NCI-H2029 treated with DMSO at 0.1 percent for 48 hours (cell line): Measurements from ENCODE around the gene PGC.

Experiments used
- DNase-seq: peaks from one replicate; lab custom pipeline; 2025; lab: John Stamatoyannopoulos, UW

The PGC gene

DNA sequence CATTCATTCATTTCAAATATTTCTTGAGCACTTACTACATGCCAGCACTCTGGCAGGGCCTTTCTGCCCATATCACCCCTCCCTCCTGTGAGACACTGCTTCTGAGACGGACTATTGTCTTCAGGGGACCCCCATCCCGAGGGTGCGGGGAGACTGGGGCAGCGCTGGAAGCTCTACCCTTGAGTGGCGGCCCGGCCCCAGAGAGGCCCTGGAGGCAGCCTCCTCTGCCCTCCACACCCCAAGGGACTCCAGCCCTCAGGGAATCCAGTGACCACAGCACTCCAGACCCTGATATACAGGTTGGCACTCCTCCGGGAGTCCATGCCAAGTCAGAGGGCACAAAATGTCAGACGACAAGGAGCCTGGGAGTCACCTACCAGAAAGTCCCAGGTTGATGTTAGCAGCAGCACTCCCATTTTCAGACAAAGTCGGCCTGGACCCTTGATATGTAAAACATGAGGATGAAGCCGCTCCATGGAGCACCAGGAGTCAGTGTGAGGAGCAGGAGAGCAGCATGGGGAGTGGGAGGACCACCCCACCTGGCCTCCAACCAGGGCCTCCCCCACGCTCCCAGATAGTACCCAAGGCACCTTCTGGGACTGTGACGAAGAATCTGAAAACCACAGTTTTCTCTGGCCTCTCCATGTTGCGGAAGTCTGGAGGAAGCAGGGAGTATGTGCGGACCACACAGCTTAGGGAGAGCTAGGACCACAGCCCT is 32.5 kb downstream of the PGC start:
- DNase-seq = no peak

DNA sequence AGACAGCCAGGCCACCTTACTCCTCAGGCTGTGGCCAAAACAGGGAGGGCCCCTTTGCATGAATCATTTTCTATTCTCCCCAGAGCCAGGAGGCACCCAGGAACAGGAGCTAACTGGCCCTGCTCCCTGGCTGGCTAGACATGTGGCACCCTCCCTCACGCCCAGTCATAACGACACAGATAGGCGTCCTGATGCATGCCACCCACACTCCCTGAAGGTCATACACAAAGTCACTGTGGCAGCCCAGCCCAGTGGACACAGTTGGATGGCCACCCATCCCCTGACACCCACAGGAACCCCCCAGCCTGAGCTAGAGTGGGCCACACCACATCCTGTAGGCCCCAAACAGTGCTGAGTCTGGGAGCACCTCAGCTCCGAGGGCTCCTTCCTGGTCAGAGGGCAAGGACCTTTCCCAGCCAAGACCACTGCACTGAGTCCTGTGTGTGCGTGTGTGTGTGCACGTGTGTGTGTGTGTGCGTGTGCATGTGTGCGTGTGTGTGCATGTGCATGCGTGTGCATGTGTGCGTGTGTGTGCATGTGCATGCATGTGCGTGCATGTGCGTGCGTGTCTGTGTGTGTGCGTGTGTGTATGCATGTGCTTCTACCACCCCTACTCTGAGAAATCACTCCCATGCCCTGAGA is 33.4 kb downstream of the PGC start:
- no peak for DNase-seq

DNA sequence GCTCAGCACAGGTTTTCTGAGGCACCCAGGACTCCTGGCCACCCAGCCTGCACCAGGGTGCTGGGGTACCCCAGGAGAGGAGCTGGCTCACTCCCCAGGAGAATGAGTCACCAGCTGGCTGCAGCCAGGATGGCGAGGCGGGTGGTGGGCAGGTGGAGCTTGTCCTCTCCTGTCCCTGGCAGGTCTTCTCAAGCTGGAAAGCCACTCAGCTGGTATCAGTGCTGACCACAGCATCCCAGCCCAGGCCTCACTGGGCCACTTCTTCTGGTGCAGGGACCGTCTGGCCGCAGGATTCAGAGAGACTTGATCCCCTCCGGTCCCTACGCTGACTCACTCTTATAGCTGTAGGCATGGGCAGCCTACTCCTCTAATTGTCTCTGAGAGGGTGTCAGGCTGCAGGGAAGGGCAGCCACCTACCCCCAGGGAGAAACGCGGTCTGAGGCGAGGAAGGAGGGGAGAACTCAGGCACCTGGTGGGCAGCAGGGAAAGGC is 34.0 kb downstream of the PGC start:
- peak; percentile 44 for DNase-seq

- peak; percentile 72 for DNase-seq
Measured at GRCh38 chr6:41712651-41713103, 34.5 kb downstream of the PGC start.

DNA sequence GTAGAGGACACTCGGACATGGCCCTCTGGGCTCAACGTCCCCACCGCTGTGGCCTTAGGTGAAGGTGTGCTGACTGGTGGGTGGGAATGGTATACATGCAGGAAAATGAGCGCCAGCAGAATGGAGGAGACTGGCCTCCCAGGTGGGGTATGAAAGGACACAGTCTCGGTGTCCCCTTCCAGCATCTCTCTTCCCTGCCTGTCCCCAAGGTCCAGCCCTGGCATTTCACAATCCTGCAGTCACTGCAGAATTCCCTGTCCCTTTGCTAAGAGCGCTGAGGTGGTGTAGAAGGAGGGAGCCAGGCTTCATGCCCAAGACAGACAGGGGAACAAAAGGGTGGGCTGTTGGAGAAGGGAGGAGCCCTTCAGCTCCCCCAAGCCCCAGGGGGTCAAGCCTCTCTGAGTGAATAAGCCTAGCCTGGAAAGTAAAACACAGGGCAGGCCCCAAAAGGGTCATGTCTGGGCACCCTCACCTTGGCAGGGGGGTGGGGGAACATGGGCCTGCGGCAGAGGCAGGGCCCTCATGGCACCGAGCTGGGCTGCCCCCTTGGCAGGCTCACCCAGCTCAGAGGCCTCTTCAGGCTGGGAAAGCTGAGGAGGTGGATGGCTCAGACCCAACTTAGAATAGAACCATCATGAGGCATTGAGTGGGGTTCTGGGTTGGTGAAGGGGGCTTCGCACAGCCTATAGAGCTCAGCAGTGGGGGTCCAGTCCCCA is 35.7 kb downstream of the PGC start:
- DNase-seq = no peak

DNA sequence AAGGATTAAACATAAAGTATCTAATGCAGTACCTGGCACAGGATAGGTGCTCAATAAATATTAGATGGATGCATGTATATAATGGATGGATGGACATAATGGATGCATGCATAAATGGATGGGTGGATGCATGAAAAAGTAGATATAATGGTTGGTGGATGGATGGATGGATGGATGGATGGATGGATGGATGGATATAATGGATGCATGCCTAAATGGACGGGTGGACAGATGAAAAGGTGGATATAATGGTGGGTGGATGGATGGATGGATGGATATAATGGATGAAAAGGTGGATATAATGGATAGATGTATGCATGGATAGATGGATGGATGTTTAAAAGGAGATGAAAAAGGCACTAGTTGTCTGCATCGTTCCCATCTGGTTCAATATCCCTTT is 37.8 kb downstream of the PGC start:
- DNase-seq = no peak

GRCh38 chr6:41708856-41709255 is 38.3 kb downstream of the PGC start:
- DNase-seq = no peak

GRCh38 chr6:41707565-41708200 is 39.5 kb downstream of the PGC start:
- DNase-seq = no peak

- DNase-seq = no peak
Measured at GRCh38 chr6:41706876-41707564, 40.2 kb downstream of the PGC start.

DNA sequence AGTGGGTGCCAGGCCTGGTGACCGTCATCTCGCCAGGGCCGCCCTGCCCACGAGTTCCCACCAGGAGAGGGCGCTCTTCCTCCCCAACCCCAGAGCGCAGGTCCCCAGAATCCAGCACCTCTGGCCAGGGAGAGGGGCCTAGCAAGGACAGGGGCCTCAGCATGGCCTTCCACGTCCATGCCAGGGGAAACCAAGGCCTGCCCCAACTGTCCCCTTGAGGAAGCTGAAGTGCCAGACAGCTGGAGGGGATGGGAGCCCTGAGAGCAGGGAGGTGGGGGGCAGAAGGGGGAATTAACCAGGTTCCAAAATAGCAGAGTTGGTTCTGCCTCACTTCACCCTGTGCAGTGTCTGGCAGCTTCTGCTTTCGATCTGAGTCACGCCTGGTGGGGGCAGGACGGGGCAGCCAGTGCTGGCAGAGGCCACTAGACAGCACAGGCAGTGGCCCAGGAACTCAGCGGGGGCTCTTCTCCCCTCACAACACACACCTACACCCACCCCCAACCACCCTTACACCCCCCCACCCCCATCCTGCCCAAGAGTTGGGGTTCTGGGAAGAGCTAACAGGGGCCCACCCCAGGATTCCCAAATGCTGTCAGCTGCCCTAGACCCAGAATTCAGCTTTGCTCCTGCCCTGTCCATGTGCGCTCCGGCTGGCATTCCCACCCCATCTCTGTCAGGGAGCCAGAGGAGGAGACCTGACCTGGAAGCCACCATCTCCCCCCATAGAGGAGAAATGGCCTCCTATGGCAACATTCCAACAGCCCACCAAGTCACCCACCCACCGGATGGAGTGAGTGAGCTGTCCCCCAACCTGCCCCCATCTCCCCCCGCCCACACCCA is 41.0 kb downstream of the PGC start:
- DNase-seq = no peak

- no peak for DNase-seq
Measured at GRCh38 chr6:41705311-41705995, 41.7 kb downstream of the PGC start.

DNA sequence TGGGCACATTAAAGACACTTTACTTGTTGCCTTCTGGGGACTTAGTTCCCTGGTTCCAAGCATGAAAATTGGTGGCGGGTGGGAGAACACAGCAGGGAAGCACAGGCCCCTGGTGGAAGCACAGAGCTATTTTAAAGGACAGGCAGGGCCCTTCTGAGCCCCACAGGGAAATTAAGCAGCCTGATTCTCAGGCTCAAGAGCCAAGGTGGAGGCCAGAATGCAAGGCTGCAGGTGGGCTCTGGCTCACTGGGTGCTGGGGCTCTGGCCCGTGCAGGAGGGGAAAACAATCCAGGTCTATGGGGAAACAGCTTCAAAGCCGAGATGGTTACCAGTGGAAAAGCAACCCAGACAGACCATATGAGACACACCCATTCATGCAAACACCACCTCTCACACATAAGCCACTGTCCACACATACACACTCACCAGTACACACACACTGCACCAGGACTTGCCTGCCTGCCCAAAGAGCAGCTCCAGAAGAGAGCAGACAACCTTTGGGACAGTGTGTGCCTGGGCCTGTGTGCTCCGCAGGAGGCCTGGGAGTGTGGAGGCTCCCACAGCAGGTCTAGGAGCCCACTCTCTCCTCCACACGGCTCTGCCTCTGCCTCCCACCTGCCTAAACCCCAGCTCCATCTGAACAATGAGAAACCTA is 42.4 kb downstream of the PGC start:
- no peak for DNase-seq

DNA sequence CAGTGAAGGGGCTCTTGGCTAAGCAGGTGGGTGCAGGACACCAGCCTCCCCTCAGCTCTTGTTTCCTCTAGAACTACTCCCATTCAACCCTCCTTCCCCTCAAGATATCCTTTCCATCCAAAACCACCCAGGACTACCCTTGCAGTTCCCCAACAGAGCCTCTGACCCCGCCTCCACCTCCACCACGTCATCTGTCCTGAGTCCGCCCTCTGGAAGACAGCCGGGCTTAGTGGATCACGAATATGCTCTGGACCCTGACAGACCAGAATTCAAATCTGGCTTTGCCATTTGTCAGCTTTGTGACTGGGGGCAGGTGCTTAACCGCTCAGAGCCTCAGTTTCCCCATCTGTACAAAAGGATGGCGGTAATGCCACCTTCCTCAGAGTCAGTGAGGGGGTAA is 43.2 kb downstream of the PGC start:
- no peak for DNase-seq

DNA sequence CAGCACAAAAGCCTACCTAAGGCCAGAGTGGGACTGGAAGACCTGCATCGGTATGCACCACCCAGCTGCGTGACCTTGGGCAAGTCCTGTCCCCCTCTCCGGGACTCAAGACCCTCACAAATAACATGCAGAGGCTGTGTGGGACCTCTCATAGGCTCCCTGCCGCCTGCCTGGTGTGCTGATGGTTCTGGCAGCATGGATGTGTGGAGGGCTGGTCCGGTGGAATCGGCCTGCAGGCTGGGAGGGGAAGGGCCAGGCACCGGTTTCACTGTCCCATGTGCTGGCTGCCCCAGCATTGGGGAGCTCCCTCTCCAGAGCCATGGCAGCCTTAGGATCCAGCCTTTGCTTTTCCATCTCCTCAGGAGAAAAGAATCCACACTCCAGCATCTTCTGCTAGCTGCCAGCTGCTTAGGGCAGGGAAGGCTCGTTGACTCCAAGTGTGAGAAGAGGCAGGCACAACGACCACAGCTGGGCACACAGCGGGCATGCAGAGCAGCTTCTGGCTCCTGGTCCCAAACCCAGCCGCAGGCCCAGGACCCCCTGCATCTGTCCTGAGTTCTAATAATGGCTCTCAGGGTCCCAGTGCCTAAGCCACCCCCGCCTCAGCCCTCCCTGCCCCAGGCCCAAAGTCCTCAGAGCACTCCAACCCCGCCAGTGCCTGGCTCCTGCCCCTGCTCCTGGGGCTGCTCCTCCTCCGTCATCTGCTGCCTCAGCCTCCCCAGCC is 44.3 kb downstream of the PGC start:
- DNase-seq = no peak

GRCh38 chr6:41702089-41702745 is 45.0 kb downstream of the PGC start:
- no peak for DNase-seq

- no peak for DNase-seq
Measured at GRCh38 chr6:41700463-41701347, 46.5 kb downstream of the PGC start.

DNA sequence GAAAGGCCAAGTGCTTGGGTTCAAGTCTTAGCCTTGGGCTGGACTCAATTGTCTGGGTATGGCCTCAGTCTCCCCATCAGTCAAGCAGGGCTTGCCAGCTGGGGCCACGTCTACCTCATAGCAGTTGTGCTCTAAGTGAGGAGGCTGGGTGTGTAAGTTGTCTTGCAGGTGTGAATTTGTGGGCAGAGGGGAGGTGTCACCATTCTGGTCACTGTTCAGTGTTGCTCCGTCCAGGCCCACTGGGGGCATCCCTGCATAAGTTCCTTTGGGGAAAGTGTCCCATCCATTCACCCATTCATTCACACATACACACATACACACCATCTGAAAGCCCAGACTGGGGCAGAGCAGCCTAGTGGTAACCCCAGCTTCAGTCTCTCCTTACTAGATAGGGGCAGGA is 48.1 kb downstream of the PGC start:
- no peak for DNase-seq
